GM19372 (cell line): Measurements from ENCODE around the gene FGD6.
"Not testable (repeated sequence)": the region's sequence is repeated elsewhere in the genome, so short reads cannot be mapped to it uniquely, and the experiment has no call there.

Experiments
- ATAC-seq: cut with Tn5 transposase; IDR thresholded peaks from one replicate; pipeline ENCODE4 v1.9.1; 2021; ENCODE audit warnings: mild to moderate bottlenecking, low read depth, moderate library complexity; ENCODE audit not compliant: unreplicated experiment

Gene FGD6

DNA sequence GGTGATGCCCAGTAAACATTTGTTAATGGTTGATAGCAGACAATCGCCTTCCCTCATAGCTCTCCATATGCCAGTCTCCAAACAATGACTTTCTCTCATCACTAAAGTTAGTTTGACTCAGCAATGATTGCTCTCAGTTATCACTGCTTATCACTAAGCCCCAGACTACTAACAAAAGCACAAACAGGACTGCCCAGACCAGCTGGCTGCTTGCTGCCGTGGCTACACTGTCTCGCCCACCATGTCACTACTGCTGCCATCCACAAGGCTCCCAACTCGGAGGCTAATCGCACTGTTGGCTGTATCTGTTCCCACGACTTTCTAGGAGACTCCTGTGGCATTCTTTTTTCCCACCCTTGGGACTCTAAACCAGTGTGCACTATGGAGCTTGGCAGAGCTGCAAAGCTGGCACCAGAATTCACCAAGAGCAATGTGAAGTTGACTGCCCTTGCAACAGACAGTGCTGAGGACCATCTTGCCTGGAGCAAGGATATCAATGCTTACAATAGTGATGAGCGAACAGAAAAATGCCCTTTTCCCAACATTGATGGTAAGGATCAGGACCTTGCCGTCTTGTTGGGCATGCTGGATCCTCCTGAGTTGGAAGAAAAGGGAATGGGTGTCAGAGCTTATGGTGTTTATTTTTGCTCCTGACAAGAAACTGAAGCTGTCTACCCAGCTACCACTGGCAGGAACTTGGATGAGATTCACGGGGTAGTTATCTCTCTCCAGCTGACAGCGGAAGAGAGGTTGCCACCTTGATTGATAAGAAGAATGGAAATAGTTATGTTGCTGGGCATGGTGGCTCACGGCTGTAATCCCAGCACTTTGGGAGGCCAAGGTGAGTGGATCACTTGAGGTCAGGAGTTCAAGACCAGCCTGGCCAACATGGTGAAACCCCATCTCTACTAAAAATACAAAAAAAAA is 116.7 kb downstream of the FGD6 start:
- no peak for ATAC-seq

DNA sequence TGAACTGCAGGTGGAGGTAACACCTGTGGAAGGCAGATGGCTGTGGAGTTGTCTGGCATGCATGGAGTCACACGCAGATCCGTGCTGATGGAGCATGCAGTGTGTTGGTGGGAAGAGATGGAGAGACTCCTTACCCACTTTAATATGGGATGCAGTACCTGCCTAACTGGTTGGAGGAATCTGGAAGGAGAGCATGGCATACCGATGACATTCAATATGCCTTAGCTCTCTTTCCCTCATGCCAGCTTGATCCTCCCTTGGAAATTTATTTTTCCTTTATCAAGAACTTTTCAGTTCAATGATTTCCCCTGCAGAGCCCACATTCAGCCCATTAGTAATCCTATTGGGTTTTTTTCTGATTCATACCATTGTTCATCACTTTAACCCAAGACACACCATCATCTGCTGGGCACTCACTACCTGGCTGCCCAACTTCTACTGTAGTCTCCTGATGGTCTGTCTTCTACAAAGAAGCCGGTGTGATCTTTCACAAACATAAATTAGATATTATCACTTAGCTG is 117.9 kb downstream of the FGD6 start:
- ATAC-seq, result no peak

DNA sequence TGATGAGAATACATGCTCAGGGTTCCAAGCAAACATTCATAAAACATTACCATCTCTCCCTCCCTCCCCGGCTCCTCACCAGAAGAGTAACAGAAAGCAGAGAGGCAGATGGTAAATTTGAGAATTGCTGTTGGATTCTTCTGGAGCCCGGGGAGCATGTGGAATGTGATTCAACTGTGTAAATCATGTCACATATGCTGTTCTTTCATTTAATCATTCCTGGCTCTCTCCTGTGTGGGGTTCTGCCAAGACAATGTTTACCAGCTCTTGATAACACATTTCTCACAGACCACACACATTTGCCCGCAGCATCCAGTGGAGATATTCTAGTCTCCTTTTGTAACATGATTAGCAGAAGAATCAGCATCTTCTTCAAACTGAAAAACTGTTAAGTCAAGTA is 120.4 kb downstream of the FGD6 start:
- ATAC-seq, result no peak

DNA sequence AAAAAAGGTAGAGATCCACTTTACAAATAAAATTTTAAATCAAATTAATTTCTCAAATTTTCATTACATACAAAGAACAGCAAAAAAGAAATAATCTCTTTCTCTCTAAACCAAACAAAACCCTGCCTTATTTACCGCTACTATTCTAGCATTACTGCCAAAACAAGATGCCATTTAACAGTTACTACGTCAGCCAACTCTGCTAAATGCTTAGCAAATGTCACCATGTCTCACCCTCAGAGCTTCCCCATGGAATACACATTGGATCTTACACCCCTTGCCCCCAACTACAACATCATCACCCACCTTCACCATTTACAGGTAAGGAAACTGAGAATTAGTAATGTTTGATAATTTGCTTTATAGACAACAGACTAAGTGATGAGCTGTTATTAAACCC is 120.9 kb downstream of the FGD6 start:
- ATAC-seq, result no peak

DNA sequence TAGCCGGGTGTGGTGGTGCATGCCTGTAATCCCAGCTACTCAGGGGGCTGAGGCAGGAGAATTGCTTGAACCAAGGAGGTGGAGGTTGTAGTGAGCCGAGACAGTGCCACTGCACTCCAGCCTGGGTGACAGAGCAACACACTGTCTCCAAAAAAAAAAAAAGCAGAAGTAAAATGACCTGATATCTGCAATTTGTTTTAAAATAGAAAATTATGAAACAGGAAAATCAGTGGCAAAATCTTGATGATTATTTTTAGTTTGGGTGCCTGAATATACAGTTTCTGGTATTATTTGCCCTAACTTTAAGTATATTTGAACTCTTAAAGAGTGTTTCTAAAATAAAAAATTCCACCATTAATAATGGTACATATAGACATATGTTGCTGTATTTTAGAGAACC is 121.4 kb downstream of the FGD6 start:
- ATAC-seq, result not testable (repeated sequence)

DNA sequence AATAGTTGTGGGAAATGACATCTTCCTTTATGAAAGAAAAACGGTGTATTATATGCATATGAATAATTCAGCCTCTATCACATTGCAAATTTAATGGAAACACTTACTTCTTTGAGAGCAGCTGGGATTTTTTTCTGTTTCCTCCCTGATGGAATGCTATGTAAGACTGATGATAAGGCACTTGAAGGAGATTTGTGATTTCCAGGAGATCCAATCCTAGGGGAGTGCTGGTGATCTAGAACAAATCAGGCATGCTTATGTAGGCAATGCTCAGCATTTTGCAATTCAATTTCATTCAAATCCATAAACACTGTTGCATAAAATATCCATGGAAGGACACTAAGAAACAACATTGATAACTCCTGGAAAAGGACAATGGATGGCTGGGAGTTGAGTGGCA is 127.8 kb downstream of the FGD6 start:
- ATAC-seq, result no peak

DNA sequence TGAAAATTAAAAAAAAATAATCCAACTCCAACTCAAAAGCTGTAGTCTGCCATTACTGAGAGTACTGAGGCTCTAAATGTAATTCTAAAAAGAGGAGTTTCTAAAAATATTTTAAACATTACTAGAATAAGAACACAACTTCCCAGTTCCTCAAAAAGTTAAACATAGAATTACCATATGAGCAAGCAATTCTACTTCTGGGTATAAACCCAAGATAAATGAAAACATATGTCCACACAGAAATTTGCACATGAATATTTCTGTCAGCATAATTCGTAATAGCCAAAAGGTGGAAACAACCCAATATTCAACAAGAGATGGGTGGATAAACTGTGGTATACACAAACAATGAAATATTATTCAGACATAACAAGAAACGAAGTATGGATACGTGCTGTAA is 128.9 kb downstream of the FGD6 start:
- no peak for ATAC-seq

DNA sequence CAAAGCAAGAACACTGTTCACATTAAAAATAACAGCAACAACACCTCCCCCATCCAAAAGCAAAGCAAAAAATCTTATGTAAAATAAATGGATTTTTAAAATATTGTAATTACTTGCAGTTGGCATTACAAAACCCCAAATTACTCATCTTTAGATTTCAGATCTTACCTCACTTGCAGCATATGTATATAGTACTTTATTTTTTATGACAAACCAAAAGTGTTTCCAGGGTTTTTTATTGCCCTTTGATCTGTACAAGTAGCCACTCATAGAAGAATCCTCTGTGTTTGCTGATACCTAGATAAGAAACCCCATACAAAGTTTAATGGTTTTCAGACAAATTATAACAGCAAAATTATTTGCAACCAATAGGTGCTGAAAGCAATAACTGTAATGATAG is 131.7 kb downstream of the FGD6 start:
- no peak for ATAC-seq

DNA sequence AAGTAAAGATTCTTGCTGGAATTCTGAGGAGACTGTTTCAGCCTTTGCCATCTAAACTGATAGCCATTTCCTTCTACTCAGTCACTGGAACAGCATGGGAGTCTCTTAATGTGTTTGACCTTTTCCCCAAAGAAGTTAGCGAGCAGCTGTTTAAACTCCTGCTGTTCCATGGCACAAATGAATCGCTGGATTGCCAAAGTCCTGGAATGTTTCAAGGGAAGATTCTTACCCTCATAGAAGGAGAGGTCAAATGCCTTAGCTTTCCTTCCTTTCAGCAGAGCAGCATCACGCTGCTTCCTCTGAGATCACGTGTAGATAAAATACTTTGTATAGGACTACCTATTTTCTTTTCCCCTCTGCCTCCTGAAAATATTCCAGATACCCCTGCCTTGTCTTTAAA is 133.3 kb downstream of the FGD6 start:
- no peak for ATAC-seq

DNA sequence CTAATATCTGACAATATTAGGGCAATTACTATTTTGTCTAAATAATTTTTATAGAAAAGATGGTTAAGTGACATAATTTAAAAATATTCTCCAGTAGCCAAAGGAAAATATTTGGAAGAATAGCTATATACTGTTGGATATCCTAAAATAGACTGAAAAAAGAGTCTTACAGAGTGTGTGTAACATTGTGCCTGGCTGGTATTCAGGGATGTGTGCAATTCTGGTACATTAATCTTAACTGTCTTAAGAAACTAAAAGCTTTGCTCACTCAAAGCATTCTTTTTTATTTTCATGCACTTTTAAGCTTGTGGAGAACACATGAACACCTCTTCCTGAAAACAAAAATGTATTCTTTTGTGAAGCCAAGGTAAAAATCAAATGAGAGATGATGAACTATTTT is 133.8 kb downstream of the FGD6 start:
- ATAC-seq, result no peak

DNA sequence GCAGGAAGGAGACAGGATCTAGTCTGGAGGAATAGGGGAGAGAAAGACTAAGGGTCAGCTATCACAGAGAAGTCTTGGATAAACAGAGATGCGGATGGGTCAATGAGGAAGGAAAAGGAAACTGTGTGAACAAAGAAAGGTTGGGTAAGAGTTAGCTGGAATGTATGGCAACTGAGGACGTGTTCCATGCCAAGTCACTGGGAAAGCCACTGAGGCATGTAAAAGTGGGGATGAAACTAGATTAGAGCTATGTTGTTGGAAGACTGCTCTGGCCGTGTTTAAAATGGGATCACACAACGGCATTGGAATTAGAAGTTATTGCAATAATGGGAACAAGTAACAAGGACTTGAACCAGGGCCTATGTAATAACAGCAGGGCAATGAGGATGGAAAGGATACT is 139.9 kb downstream of the FGD6 start:
- ATAC-seq, result no peak

DNA sequence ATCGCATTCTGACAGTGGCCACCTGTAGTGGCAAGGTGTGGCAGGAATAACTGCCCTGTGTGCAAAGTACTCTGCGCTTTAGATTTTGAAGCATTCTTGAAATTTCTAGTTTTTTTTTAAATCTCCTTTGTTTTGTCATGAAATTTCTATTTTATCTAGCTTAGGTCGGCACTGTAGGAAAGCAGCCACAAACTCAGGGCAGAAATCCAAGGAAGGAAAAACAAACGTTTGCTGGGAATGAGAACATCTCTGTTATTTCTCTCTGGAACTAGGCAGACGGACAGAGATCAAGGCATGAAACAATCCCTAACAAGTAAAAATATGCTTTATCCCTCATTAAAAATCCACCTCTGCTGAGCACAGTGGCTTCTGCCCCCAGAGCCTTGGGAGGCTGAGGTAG is 142.5 kb downstream of the FGD6 start:
- ATAC-seq, result no peak

DNA sequence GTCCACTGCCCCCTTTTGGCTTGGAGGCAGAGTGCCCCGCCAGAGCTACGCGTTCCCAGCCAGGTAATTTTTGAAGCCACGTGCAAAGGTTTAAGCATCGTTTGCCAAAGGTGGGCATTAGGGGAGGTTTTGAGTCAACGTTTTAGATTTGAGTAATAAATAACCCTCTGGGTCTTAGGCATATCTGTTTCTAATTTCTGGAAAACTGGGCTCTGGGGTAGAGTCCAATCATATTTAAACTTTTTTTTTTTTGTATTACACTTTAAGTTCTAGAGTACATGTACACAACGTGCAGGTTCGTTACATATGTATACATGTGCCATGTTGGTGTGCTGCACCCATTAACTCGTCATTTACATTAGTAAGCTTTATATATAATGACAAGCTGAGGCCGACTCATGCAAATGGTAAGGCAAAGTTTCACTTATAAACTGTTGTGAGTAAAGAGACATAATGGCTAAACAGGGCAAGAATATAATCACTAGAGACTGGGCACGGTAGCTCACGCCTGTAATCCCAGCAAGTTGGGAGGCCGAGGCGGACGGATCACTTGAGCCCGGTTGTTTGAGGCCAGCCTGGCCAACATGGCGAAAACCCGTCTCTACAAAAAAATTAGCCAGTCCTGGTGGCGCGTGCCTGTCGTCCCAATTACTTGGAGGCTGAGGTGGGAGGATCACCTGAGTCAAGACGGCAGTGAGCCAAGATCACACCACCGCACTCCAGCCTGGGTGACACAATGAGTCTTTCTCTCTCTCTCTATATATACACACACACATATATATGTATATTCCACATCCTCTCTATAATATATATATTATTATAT is 143.4 kb downstream of the FGD6 start:
- ATAC-seq, result no peak

DNA sequence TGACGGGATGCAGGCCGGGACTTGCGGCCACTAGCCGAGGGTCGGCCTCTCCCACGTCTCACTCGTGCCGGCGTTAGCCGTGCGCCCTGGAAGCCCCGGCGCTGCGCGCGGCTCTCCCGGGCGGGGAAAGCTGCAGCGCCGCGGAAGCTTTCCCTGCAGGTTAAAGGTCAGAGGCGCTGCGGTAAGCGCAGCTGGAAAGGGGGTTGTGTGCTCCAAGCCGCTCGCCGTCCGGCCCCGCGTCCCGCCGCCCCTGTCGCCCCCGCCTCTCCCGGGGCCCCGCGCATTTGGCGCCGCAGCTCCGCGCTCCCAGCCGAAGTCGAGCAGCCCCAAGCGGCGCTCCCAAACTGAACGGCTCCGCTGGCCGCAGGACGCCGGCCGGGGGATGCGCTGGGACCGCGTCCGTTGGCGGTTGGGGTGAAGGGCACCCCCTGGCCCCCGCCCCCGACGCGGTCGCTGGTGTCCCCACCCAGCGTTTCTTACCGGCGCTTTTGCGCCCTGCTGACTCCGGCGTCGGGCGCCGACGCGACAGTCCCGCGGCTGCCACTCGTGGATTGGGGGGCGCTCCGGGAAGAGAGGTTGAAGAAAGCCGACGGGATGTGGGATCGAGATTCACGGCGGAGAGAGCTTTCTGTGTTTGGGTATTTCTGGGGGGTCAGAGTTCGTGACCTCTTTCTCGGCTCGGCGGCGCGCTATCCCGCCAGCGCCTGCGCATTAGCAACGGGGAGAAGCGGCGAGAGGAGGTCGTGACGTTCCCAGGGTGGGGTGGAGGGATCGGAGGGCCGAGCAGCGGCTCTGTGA is 144.2 kb downstream of the FGD6 start, which contains the start of gene NR2C1:
NR2C1 (minus strand) TSS at position 719 of the 798 bp plus-strand sequence. CDS start 6,234 bp downstream, outside the sequence.
- ATAC-seq, result peak; percentile 90

DNA sequence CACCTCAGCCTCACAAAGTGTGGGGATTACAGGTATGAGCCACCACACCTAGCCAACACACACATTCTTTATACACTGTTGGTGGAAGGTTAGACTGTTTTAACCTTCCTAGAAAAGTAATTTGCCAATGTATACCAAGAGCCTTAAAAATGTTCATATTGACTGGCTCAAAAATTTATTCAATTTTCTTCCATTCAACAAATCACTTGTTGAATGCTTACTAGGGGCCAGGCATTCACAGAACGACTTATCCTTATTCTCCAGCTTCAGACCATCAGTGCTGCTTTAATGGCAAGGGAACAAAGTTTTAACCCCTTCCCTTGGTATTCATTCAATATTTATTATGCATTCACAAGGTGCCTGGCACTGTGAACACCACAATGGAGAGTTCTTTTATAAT is 146.9 kb downstream of the FGD6 start:
- no peak for ATAC-seq

DNA sequence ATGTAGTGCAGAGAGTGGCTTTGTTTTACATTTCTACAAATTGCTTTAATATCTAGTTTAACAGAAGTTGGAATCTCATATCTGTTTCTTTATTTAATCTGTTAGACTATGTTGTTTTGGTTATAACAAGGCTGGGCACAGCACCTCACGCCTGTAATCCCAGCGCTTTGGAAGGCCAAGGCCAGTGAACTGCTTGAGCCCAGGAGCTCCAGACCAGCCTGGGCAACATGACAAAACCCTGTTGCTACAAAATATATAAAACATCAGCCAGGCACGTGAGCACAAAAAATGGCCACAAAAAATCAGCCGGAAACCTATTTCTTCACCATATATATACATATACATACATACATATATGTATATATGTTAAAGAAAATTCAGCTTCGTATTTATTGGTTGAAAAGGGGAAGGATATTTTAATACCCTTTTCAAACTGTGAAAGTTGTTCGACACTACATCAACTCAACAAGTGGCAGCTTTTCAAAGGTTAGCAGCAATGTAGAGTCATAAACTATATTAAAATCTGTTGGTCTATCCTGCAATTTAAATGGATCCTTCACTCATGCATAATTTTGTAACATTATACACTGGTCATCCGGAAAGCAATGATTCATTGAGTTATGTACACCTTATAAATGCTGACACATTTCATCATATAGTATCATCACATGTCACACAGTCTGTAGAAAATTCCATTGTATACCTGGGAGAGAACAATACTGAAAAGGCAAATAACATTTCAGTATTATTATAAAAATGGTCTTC is 151.0 kb downstream of the FGD6 start:
- no peak for ATAC-seq

DNA sequence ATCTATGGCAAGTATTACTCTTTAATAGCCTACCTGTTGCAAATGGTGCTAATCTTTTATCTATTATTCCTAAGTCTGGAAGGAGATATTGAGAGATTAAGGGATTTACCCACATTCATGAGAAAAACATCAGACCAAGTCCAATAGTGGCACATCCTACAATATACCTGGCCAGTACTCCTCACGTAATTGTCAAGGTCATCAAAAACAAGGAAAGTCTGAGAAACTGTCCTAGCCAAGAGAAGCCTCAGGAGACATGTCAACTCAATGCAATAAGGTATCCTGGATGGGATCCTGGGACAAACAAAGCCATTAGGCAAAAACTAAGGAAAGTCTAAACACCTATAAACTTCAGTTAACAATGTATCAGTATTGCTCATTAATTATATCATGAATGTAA is 156.3 kb downstream of the FGD6 start:
- ATAC-seq, result no peak

DNA sequence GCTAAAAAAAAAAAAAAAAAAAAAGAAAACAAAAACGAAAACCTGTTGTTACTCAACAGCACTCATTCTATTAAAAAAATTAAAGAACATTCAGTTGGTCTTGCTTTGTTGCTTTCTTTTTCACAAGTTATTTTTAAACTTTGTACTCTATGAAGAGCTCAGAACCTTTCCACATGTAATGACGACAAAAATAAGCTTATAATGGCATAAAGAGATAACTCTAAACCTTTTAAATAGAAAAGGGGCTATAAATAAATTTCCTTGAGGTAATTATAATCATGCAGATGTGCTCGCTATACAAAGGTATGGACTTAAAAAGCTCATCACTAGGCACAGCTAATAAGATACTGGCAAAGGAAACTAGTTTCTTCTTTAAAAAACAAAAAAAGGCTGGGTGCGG is 157.3 kb downstream of the FGD6 start:
- ATAC-seq, result no peak

DNA sequence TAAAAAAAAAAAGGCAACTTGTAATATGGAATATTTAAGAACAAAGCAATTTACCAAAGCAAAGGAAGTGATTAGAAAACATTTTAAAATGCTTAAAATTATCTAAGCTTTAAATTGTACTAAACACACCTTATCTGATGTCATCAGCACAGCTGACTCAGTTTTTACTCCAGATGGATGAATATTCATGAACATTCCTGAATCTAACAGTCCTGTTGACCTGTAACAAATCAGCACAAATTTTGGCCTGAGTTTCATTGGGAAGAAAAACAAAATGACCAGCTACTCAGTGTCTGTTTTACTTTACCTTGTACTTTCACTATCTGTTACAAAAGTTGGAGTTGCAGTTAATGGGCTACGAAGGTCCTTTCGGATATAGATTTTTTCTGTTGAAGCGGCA is 159.8 kb downstream of the FGD6 start:
- no peak for ATAC-seq

DNA sequence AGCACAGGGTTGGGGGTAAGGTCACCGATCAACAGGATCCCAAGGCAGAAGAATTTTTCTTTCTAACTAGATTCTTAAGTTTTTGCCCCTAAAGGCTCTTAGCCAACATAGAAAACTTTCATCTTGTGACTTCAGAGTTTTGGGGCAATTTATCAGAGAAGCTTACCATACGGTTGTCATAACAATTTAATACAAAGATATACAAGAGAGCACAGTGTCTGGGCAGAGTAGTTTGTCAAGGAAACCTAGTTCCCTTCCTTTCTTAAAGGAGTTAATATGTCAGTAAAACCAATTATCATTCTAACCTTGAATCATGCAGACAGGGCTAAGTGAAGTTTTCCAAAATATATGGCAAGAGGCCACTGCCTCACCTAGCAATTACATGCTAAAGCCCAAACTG is 162.2 kb downstream of the FGD6 start:
- no peak for ATAC-seq
